ENCODE results near the gene WDR70.
"Not testable (repeated sequence)": the region's sequence is repeated elsewhere in the genome, so short reads cannot be mapped to it uniquely, and the experiment has no call there.

The WDR70 gene

DNA sequence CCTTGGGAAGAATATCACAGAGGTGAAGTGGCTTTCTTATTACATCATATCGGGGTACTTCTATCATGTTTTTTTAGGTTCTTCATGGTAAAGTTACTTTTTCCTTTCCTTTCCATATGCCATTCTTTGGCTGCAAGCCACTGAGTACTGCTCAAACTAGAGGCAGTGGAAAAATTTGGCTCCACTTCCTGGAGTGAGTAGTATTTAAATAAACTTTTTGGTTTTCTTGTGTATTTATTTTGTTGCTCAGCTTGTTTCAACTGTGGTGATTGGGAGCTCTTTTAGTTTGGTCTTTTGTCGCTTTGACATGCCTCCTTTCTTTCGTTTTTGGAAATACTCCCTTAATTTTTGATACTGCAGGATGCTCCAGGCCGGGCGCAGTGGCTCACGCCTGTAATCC lies 69.8 kb downstream of the WDR70 start:
- Histone ChIP-seq H3K9ac (ENCODE audit: low read depth in 1 of 2, low read length in 2 of 2) (no peak overlapping the region), H3K36me3 (ENCODE audit: control insufficient read depth in 2 of 2, insufficient read depth in 2 of 2, low read length in 2 of 2) (peaks cover 0 to 2% of the 10 kb centered on the region in 2 donors), H3K4me3 (ENCODE audit: low read length in 2 of 2) (no peak overlapping the region), H3K27ac (ENCODE audit: low read depth in 2 of 2, low read length in 2 of 2) (no peak overlapping the region), H3K27me3 (ENCODE audit: control insufficient read depth in 2 of 2, insufficient read depth in 2 of 2, low read length in 2 of 2) (no peaks in the 10 kb centered on the region), H3K9me3 (ENCODE audit: control insufficient read depth in 2 of 2, low read length in 2 of 2) (no peaks in the 10 kb centered on the region), H3K4me1 (ENCODE audit: control insufficient read depth in 2 of 2, insufficient read depth in 2 of 2, low read length in 2 of 2) (no peaks in the 10 kb centered on the region)

DNA sequence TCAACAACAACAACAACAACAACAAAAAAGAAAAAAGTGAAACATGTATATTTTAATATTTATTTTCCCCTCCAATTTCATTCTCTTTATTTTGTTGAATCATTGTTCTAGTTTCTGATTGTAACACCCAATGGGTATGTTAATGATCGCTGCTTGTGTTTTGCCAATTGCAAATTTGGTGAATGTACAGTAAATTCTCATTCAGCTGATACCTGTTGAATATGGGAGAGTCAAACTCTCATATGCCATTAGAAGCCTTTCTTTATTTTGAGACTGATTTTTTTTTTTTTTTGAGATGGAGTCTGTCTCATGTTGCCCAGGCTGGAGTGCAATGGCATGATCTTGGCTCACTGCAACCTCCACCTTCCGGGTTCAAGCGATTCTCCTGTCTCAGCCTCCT lies 72.9 kb downstream of the WDR70 start:
- H3K36me3 ChIP-seq (ENCODE audit: control insufficient read depth in 2 of 2, insufficient read depth in 2 of 2, low read length in 2 of 2); H3K4me3 ChIP-seq (ENCODE audit: low read length in 2 of 2); H3K9ac ChIP-seq (ENCODE audit: low read depth in 1 of 2, low read length in 2 of 2); H3K4me1 ChIP-seq (ENCODE audit: control insufficient read depth in 2 of 2, insufficient read depth in 2 of 2, low read length in 2 of 2); H3K27me3 ChIP-seq (ENCODE audit: control insufficient read depth in 2 of 2, insufficient read depth in 2 of 2, low read length in 2 of 2); H3K27ac ChIP-seq (ENCODE audit: low read depth in 2 of 2, low read length in 2 of 2); H3K9me3 ChIP-seq (ENCODE audit: control insufficient read depth in 2 of 2, low read length in 2 of 2): not testable (repeated sequence)

DNA sequence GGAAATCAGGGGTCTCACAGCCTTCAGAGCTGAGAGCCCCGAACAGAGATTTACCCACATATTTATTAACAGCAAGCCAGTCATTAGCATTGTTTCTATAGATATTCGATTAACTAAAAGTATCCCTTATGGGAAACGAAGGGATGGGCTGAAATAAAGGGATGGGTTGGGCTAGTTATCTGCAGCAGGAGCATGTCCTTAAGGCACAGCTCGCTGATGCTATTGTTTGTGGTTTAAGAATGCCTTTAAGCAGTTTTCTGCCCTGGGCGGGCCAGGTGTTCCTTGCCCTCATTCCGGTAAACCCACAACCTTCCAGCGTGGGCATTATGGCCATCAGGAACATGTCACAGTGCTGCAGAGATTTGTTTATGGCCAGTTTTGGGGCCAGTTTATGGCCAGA lies 74.1 kb downstream of the WDR70 start:
- not testable (repeated sequence) for H3K27me3 ChIP-seq (ENCODE audit: control insufficient read depth in 2 of 2, insufficient read depth in 2 of 2, low read length in 2 of 2); H3K9ac ChIP-seq (ENCODE audit: low read depth in 1 of 2, low read length in 2 of 2); H3K36me3 ChIP-seq (ENCODE audit: control insufficient read depth in 2 of 2, insufficient read depth in 2 of 2, low read length in 2 of 2)

DNA sequence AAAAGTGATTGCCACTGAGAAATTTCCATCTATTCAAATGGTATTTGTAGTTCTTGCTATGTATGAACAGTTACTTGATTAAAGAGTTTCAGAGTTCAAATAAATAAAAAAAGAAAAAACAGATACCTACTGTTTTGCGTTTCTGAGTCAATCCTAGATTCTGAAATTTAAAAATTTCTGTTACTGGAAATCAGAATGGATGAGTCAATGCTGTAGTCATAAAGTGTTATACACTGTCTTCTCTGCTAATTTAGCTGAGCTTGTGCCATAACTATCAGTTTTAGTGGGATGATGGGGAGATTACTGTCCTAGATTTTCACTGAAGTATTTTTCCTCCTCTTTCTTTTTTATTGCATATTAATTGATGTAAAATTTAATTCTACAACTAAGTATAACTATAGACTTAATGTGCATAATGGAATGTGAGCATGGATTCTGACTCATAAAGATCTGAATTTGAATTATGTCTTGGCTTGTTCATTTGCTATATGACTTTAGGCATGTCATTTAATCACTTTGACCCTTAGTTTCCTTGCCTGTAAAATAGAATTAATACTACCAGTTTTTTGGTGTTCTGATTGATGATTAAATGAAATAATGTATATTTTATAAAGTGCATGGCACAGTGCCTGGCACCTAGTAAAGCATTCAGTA lies 75.4 kb downstream of the WDR70 start:
- H3K27ac ChIP-seq (ENCODE audit: low read depth in 2 of 2, low read length in 2 of 2); H3K4me1 ChIP-seq (ENCODE audit: control insufficient read depth in 2 of 2, insufficient read depth in 2 of 2, low read length in 2 of 2); H3K27me3 ChIP-seq (ENCODE audit: control insufficient read depth in 2 of 2, insufficient read depth in 2 of 2, low read length in 2 of 2); H3K4me3 ChIP-seq (ENCODE audit: low read length in 2 of 2); H3K9ac ChIP-seq (ENCODE audit: low read depth in 1 of 2, low read length in 2 of 2); H3K36me3 ChIP-seq (ENCODE audit: control insufficient read depth in 2 of 2, insufficient read depth in 2 of 2, low read length in 2 of 2); H3K9me3 ChIP-seq (ENCODE audit: control insufficient read depth in 2 of 2, low read length in 2 of 2): not testable (repeated sequence)

More for the DNA sequence above, 74.1 kb downstream of the WDR70 start:
- H3K4me1 ChIP-seq (ENCODE audit: control insufficient read depth in 2 of 2, insufficient read depth in 2 of 2, low read length in 2 of 2); H3K9me3 ChIP-seq (ENCODE audit: control insufficient read depth in 2 of 2, low read length in 2 of 2); H3K27ac ChIP-seq (ENCODE audit: low read depth in 2 of 2, low read length in 2 of 2); H3K4me3 ChIP-seq (ENCODE audit: low read length in 2 of 2): not testable (repeated sequence)

DNA sequence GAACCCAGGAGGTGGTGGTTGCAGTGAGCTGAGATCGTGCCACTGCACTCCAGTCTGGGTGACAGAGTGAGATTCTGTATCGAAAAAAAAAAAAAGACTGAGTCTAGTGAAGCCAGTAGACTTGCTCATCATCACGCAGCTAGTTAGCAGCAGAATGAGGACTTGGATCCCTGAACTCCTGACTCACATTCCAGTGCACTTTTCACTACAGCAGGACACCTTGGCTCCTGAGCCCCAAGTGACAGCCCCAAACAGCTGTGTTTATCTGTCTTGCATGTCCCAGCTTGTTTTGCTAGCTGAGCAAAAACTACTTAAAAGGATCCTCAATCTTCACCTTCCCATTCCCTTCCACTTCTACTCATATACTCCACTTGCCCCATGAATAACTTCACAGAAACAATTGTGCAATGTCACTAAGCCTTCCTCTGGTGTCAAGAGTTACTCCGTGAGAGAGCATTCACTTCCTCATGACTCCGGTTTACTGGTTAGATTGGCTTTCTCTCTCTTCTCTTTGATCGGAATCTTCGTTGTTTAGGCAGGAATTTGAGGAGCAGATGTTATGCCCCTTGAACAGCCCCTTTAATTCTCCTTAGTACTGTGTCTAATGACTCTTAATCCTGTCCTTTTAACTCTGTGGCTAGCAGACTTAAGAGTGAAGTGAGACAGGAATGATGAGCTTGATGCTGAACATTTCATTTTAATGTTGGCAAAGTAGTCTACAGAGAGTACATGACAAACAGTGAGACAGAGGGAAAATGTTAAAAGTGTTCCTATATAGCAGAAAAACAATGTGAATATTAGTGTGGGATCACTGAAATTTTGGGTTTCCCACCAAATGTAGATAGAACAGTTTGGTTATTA lies 84.3 kb downstream of the WDR70 start:
- not testable (repeated sequence) for H3K4me3 ChIP-seq (ENCODE audit: low read length in 2 of 2); H3K27ac ChIP-seq (ENCODE audit: low read depth in 2 of 2, low read length in 2 of 2)

DNA sequence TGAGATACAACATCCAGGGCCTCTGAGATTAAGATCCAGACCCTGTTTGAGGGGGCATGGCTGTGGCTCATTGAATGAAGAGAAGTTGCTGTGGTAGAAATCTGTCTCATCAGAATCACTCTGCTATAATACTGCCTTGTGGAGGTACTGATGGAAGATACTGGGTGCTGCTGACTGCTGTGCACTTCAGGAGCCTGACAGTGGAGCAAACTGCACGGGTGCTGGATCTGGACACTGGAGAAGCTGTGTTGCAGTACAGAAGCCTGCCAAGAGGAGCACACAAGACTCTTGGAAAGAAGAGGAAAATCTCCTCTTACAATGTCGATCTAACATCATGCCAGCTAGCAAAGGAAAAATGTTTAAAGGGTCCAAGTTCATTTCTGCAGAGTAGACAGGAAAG lies 85.5 kb downstream of the WDR70 start:
- not testable (repeated sequence) for H3K4me1 ChIP-seq (ENCODE audit: control insufficient read depth in 2 of 2, insufficient read depth in 2 of 2, low read length in 2 of 2); H3K4me3 ChIP-seq (ENCODE audit: low read length in 2 of 2)

More for the DNA sequence above, 84.3 kb downstream of the WDR70 start:
- H3K36me3 ChIP-seq (ENCODE audit: control insufficient read depth in 2 of 2, insufficient read depth in 2 of 2, low read length in 2 of 2); H3K27me3 ChIP-seq (ENCODE audit: control insufficient read depth in 2 of 2, insufficient read depth in 2 of 2, low read length in 2 of 2); H3K9ac ChIP-seq (ENCODE audit: low read depth in 1 of 2, low read length in 2 of 2); H3K9me3 ChIP-seq (ENCODE audit: control insufficient read depth in 2 of 2, low read length in 2 of 2); H3K4me1 ChIP-seq (ENCODE audit: control insufficient read depth in 2 of 2, insufficient read depth in 2 of 2, low read length in 2 of 2): not testable (repeated sequence)

DNA sequence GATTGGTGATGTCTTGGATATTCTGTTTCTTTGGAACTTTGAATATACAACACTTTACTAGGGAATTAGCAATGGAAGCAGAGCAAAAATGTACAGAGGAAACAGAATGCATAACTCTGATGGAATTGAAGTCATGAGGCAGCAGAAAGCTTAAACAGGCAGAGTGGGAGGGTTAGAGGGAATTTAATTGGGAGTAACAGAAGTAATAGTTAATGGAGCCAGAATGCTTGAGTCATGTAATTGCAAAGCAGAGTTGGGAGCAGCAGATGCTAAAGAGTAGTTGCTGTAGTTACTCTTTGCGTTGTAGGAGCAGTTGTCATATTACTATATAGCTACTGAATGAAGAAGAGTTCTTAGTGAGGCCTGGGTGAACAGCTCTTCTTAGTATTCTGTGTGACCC lies 90.3 kb downstream of the WDR70 start:
- H3K4me3 ChIP-seq (ENCODE audit: low read length in 2 of 2); H3K27ac ChIP-seq (ENCODE audit: low read depth in 2 of 2, low read length in 2 of 2); H3K36me3 ChIP-seq (ENCODE audit: control insufficient read depth in 2 of 2, insufficient read depth in 2 of 2, low read length in 2 of 2); H3K9me3 ChIP-seq (ENCODE audit: control insufficient read depth in 2 of 2, low read length in 2 of 2); H3K27me3 ChIP-seq (ENCODE audit: control insufficient read depth in 2 of 2, insufficient read depth in 2 of 2, low read length in 2 of 2); H3K9ac ChIP-seq (ENCODE audit: low read depth in 1 of 2, low read length in 2 of 2); H3K4me1 ChIP-seq (ENCODE audit: control insufficient read depth in 2 of 2, insufficient read depth in 2 of 2, low read length in 2 of 2): not testable (repeated sequence)

More for the DNA sequence above, 85.5 kb downstream of the WDR70 start:
- H3K27me3 ChIP-seq (ENCODE audit: control insufficient read depth in 2 of 2, insufficient read depth in 2 of 2, low read length in 2 of 2); H3K36me3 ChIP-seq (ENCODE audit: control insufficient read depth in 2 of 2, insufficient read depth in 2 of 2, low read length in 2 of 2); H3K9me3 ChIP-seq (ENCODE audit: control insufficient read depth in 2 of 2, low read length in 2 of 2); H3K9ac ChIP-seq (ENCODE audit: low read depth in 1 of 2, low read length in 2 of 2); H3K27ac ChIP-seq (ENCODE audit: low read depth in 2 of 2, low read length in 2 of 2): not testable (repeated sequence)

DNA sequence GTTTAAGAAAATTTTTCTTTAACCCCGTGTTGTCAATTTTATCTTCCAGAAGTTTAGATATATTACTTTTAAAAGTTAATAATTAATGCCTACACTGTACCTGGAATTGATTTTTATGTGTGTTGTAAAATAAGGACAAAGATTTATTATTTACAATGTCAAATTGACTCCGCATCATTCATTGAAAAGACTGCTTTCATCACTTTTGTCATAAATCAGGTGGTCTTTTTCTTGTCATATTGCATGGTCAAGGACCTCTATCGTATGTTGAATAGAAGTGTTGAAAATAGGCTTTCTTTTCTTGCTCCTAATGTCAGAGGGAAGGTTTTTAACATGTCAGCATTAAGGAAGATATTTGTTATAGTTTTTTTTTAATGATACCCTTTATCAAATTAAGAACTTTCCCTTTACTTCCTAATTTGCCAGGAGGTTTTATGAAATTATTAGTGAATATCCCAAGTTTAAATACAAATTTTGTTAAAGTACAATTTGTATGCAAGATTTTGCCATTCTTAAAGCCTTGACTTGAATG lies 92.6 kb downstream of the WDR70 start:
- H3K27ac ChIP-seq (ENCODE audit: low read depth in 2 of 2, low read length in 2 of 2): no peak overlapping the region
- H3K9ac ChIP-seq (ENCODE audit: low read depth in 1 of 2, low read length in 2 of 2): no peak overlapping the region
- no peaks in the 10 kb centered on the region for H3K4me1 ChIP-seq (ENCODE audit: control insufficient read depth in 2 of 2, insufficient read depth in 2 of 2, low read length in 2 of 2)
- H3K36me3 ChIP-seq (ENCODE audit: control insufficient read depth in 2 of 2, insufficient read depth in 2 of 2, low read length in 2 of 2): no peaks in the 10 kb centered on the region
- no peaks in the 10 kb centered on the region for H3K27me3 ChIP-seq (ENCODE audit: control insufficient read depth in 2 of 2, insufficient read depth in 2 of 2, low read length in 2 of 2)
- H3K9me3 ChIP-seq (ENCODE audit: control insufficient read depth in 2 of 2, low read length in 2 of 2): no peaks in the 10 kb centered on the region
- no peak overlapping the region for H3K4me3 ChIP-seq (ENCODE audit: low read length in 2 of 2)

DNA sequence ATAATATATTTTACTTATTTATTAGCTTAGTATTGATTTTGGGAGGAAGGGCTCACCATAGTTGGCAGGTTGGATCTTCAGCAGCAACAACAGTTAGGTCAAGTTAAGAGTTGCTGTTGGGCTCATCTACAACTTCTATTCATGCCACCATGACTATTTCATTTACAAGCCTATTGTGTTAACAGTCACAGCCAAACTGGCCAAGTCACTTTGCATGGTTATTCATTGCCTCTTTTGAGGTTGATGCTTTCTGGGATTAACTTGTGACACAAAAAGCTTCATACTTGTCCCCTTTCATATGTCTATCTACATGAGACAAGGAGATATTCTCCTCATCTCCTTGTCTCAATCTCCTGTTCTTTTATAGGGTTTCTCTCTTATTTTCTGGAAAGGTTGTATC lies 98.3 kb downstream of the WDR70 start:
- no peaks in the 10 kb centered on the region for H3K9me3 ChIP-seq (ENCODE audit: control insufficient read depth in 2 of 2, low read length in 2 of 2)
- no peak overlapping the region for H3K4me3 ChIP-seq (ENCODE audit: low read length in 2 of 2)
- no peaks in the 10 kb centered on the region for H3K27me3 ChIP-seq (ENCODE audit: control insufficient read depth in 2 of 2, insufficient read depth in 2 of 2, low read length in 2 of 2)
- H3K9ac ChIP-seq (ENCODE audit: low read depth in 1 of 2, low read length in 2 of 2): no peak overlapping the region
- no peaks in the 10 kb centered on the region for H3K4me1 ChIP-seq (ENCODE audit: control insufficient read depth in 2 of 2, insufficient read depth in 2 of 2, low read length in 2 of 2)
- H3K36me3 ChIP-seq (ENCODE audit: control insufficient read depth in 2 of 2, insufficient read depth in 2 of 2, low read length in 2 of 2): peaks cover 7 to 11% of the 10 kb centered on the region in 2 donors
- no peak overlapping the region for H3K27ac ChIP-seq (ENCODE audit: low read depth in 2 of 2, low read length in 2 of 2)

DNA sequence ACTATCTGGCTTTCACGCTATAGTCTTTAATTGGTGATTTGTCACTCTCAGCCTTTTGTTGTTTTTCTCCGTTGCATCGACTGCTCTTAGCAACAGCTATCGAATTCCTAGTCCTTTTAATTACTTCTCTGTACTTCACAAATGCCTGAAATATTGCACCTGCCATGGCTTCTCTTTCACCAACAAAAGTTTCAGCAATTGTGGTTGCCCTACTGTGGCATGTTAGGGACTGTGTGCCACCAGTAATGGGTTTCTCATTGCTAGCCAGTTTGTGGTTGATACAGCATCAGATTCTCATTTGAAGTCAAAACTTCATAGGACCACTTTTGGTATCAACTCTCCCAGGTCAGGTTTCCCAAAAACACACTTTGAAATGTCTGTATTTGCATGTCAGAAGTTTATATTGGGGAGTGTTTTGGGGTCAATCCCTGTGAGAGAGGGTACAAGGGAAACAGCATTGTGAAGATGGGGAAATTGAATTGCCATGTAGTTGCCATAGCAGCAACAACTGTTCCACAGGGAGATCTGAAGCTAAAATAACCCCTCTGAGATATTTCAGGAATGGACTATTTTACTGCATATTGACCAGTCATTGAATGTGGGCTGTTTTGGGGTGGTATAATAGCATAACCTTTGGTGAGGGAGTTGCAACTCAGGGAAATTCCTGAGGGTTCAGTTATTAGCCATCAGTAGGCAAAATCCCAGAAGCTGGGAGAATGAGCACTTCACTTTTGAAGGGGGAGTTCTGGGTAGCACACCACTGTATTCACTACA lies 99.2 kb downstream of the WDR70 start:
- Histone ChIP-seq H3K9me3 (ENCODE audit: control insufficient read depth in 2 of 2, low read length in 2 of 2) (no peaks in the 10 kb centered on the region), H3K36me3 (ENCODE audit: control insufficient read depth in 2 of 2, insufficient read depth in 2 of 2, low read length in 2 of 2) (peaks cover 7 to 11% of the 10 kb centered on the region in 2 donors), H3K4me3 (ENCODE audit: low read length in 2 of 2) (no peak overlapping the region), H3K4me1 (ENCODE audit: control insufficient read depth in 2 of 2, insufficient read depth in 2 of 2, low read length in 2 of 2) (no peaks in the 10 kb centered on the region), H3K27me3 (ENCODE audit: control insufficient read depth in 2 of 2, insufficient read depth in 2 of 2, low read length in 2 of 2) (no peaks in the 10 kb centered on the region), H3K27ac (ENCODE audit: low read depth in 2 of 2, low read length in 2 of 2) (no peak overlapping the region), H3K9ac (ENCODE audit: low read depth in 1 of 2, low read length in 2 of 2) (no peak overlapping the region)

Data from mucosa of rectum (tissue), 2 donors.